Stromal cell of bone marrow (primary cell): ENCODE data around the gene MAML3.

ENCODE experiments used
- DNase-seq: peaks from one replicate; pipeline ENCODE4 v3.0.0-alpha.2; 2012; ENCODE audit warnings: low read depth

MAML3 gene

DNA sequence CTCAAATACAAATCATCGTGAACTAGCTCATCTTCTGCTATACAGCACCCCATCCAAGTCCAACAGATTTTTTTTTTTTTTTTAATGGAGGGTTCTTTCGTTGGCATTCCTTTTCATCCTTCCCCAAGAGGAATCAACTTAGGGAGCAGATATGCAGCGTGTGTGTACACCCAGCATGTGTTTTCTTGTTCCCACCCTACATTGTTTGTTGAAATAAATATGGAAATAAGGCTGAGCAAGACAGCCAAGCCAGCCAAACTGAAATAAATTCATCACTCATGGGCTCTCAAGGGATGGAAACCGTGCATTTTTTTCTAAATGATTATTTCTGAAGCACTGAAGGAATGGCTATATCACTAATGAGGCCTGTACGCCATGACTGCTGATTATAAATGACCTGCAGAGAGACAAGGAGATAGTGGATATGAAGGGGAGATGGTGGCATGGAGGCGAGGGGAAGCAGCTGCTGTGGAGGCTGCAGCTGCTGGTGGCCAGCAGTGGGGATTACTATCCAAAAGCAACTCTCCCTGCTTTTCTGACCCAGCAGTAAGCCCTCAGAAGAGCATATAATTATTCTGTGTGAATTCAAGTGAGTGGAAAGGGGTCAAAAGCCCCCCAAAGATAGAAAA lies 314.5 kb downstream of the MAML3 start:
- DNase-seq = no peak

- DNase-seq = no peak
Observed at GRCh38 chr4:139838811-139839210, 315.2 kb downstream of the MAML3 start.

GRCh38 chr4:139834981-139835391 lies 319.0 kb downstream of the MAML3 start:
- no peak for DNase-seq

GRCh38 chr4:139834226-139834662 lies 319.7 kb downstream of the MAML3 start:
- no peak for DNase-seq

DNA sequence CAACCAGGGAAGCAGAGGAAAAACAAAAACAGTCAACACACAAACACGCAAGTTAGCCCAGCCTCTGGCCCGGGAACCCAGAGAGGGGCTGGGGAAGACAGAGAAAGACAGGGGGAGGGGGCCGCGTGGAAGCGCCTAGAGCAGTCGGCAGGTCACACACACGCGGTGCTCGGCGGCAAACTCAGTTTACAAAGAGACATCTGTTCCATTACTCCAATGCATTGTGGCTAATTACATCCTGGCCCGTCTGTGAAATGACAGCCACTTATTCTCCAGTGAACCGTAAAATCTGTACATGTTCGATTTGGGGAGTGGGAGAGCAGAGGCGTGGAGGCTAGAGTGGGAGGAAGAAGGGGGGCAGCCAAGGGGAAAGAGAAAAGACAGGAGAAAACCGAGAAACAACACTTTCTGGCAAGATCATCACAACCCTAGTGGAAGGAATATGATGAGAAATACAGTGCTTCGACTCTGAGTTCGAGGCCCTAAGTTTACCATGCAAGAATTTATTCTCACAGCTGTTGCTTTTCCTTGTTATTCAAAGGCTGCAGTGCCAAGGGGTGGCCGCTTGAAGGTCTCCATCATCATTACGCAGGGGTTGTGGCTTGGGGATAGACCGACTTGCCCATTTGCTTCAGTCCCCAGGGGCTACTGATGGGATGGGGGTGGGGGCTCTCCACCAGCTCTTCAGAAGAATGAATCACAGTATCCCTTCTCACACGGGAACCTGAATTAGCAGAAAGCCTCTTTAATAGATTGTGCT lies 320.7 kb downstream of the MAML3 start:
- no peak for DNase-seq

- no peak for DNase-seq
Observed at GRCh38 chr4:139828966-139829664, 324.9 kb downstream of the MAML3 start.

- DNase-seq = no peak
Observed at GRCh38 chr4:139826426-139826825, 327.6 kb downstream of the MAML3 start.

DNA sequence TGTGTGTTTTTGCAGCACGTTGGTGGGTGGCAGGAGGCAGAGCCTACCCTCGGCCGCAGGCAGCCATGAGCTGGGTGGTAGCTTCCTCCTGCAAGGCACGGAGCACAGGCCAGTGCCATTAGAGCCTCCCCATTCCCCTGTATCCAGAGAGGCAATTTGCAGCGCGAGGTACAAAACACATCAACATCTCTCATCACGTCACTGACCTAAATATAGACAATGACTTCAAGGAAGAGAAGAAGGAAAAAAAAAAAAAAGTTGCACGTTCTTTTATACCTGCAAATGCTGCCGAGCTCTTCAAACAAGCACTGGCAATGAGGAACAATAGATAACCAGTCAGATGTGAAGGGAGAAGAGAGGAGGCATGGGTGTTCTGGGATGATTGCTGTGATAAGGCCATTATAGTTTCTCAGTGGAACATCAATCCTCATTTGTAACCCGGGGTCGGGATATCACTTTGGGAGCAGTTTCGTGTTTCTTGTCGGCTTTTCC lies 328.4 kb downstream of the MAML3 start:
- no peak for DNase-seq

DNA sequence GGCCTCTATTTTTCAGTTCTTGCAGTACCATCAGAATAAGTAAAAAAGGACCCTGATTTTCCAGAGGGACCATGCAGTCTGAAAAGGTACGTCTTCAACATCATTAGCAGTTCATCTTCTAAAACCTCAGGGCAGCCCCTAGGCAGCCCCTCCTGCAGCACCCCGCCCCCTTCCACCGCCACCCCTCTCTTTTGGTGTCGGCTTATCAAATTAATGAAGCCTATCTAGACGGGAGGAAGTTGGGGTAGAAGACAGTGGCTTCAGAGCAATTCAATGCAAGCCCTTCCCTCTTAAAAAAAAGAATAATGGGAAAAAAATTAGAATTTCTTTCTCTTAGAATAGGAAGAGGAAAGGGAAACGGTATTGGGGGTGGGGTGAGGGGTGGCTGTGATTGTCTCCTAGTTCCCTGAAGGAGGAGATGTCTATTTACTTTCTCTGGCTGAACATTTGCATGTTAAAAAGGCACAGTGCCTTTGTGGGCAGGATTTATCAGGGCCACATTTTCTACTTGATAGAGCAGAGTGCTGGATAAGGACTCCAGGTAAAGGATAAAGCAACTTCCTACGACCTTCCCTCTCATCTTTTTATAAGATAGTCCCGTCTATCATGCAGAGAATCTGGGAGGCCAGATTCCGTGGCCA lies 329.0 kb downstream of the MAML3 start:
- no peak for DNase-seq

GRCh38 chr4:139823746-139824145 lies 330.2 kb downstream of the MAML3 start:
- no peak for DNase-seq

DNA sequence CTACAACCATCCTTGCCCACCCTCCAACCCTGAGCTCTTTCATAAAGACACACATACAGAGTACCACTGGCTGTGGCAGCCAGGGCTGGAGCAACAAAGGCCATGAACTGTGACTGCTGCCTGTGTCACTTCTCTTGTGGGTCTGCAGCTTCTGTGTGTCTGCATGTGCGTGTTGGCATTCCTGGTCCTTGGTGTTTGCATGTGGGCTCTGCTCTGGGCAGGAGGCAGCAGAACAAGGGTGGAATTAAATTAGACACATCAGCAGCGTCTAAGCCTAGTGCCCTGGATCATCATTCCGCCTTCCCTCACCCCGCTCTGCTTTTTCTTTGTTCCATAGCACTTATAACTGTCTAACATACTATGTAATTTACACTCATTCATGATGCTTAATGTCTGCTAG lies 330.6 kb downstream of the MAML3 start:
- DNase-seq = no peak

GRCh38 chr4:139822391-139822790 lies 331.6 kb downstream of the MAML3 start:
- DNase-seq = no peak

GRCh38 chr4:139819082-139819481 lies 334.9 kb downstream of the MAML3 start:
- no peak for DNase-seq

- DNase-seq = no peak
Observed at GRCh38 chr4:139817657-139818452, 336.1 kb downstream of the MAML3 start.

- DNase-seq = no peak
Observed at GRCh38 chr4:139816856-139817255, 337.1 kb downstream of the MAML3 start.

DNA sequence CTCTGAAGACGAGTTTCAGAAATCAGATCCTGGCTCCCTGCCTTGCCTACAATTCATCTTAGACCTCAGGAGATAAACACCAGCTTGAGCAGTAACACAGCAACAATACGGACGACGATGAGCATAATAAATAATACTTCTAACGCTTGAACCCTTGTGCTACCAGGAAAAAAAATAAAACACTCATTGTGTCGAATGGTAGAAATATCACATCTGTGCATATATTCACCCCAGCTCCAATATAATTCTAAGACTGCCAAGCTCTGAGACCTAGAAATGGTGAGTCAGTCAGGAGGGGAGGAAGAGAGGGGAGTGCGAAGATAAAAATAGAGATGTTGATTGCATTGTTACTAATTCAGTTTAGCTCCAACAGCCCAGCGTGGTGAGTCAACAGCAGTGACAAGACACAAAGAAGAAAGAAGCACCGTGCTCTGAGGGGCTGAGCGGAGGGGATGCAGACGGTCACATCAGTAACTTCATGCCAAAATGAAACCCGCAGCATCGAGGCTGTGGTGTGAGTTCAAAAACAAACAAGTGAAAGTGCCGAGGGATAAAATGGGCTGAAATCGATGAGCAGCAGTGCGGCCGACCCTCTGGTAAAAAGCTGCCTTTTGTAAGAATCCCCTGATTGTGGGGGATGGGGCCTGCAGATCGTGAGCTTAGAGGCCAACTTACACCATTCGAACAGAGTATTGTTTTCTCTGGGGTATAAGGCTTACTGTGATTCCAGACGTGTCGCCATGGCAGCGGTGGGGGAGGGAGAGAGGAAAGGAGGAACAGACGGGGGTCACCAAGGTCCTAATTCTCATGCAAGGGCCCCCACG lies 338.0 kb downstream of the MAML3 start:
- DNase-seq = peak; percentile 60

- no peak for DNase-seq
Observed at GRCh38 chr4:139814323-139815015, 339.5 kb downstream of the MAML3 start.

GRCh38 chr4:139813881-139814280 lies 340.1 kb downstream of the MAML3 start:
- no peak for DNase-seq

GRCh38 chr4:139810710-139811109 lies 343.3 kb downstream of the MAML3 start:
- no peak for DNase-seq

- no peak for DNase-seq
Observed at GRCh38 chr4:139809757-139810140, 344.2 kb downstream of the MAML3 start.
